Embryonic facial prominence (tissue), 1 donor: Measurements from ENCODE around the gene LIX1L.
"Not testable (repeated sequence)": the region's sequence is repeated elsewhere in the genome, so short reads cannot be mapped to it uniquely, and the experiment has no call there.

Source experiments
- DNase-seq: peaks from one replicate; pipeline ENCODE4 v3.0.0-alpha.2; 2016; ENCODE audit errors: extremely low spot score

LIX1L gene

GRCh38 chr1:145936247-145936646 lies 21.6 kb downstream of the LIX1L start:
- no peak for DNase-seq

- no peak for DNase-seq
Observed at GRCh38 chr1:145935708-145936107, 22.1 kb downstream of the LIX1L start.

GRCh38 chr1:145932522-145933009 lies 25.3 kb downstream of the LIX1L start:
- not testable (repeated sequence) for DNase-seq

GRCh38 chr1:145927916-145928643 lies 29.7 kb downstream of the LIX1L start:
- DNase-seq, result no peak

GRCh38 chr1:145927063-145927886 lies 30.5 kb downstream of the LIX1L start, which contains the start of gene RBM8A:
Gene RBM8A (minus strand): TSS chr1:145927484. CDS start chr1:145927426, 58 bp downstream.
- DNase-seq, result peak; percentile 99

GRCh38 chr1:145926686-145927062 lies 31.1 kb downstream of the LIX1L start:
- no peak for DNase-seq

- no peak for DNase-seq
Observed at GRCh38 chr1:145922266-145922665, 35.6 kb downstream of the LIX1L start.

- DNase-seq, result not testable (repeated sequence)
Observed at GRCh38 chr1:145920297-145920696, 37.5 kb downstream of the LIX1L start.

GRCh38 chr1:145918992-145919939 lies 38.6 kb downstream of the LIX1L start:
- no peak for DNase-seq

GRCh38 chr1:145918144-145918991 lies 39.4 kb downstream of the LIX1L start, which contains the start of gene PEX11B:
Gene PEX11B (minus strand): TSS chr1:145918717. CDS start chr1:145918688, 29 bp downstream.
- DNase-seq, result peak; percentile 83

- no peak for DNase-seq
Observed at GRCh38 chr1:145917595-145917994, 40.2 kb downstream of the LIX1L start.

- DNase-seq, result no peak
Observed at GRCh38 chr1:145916745-145917144, 41.1 kb downstream of the LIX1L start.

GRCh38 chr1:145912128-145912641 lies 45.6 kb downstream of the LIX1L start:
- DNase-seq, result no peak

GRCh38 chr1:145908653-145909052 lies 49.2 kb downstream of the LIX1L start:
- DNase-seq, result no peak

- no peak for DNase-seq
Observed at GRCh38 chr1:145906954-145907753, 50.7 kb downstream of the LIX1L start.

GRCh38 chr1:145901312-145902021 lies 56.4 kb downstream of the LIX1L start:
- DNase-seq, result no peak

GRCh38 chr1:145898756-145899155 lies 59.1 kb downstream of the LIX1L start:
- DNase-seq, result no peak

- no peak for DNase-seq
Observed at GRCh38 chr1:145897969-145898368, 59.8 kb downstream of the LIX1L start.

- DNase-seq, result no peak
Observed at GRCh38 chr1:145895471-145895870, 62.3 kb downstream of the LIX1L start.
